C4-2B (cell line): Measurements from ENCODE around the gene GALNT12.

Source experiments
- ZFX ChIP-seq: fragments of 450-650 bp; IDR thresholded peaks from 2 replicates; pipeline ENCODE4 v1.6.1; 2017
- TF ChIP-seq, protein P1 (sequence below): fragments of 450-650 bp; conservative IDR thresholded peaks from 2 replicates; pipeline ENCODE4 v1.5.1; 2017; ENCODE audit warnings: mild to moderate bottlenecking

DNA sequence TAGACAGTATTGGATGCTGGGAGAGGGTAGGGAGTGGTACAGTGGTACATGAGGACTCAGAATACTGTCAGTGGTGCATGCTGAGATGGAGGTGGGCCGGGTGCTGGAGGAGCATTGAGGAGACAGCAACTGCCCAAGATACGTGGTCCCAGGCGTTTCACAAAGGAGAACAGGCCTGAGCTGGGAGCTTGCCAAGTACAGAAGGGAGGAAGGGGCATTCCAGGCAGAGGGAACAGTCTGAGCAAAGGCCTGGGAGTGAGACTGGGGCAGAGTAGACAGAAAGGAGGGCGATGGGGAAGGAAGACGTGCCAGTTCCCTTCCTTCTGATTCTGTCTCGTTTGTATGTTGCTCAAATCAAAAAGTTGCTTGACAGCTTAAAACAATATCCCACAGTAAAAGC lies 15.2 kb downstream of the GALNT12 start:
- TF ChIP-seq, protein P1, sequence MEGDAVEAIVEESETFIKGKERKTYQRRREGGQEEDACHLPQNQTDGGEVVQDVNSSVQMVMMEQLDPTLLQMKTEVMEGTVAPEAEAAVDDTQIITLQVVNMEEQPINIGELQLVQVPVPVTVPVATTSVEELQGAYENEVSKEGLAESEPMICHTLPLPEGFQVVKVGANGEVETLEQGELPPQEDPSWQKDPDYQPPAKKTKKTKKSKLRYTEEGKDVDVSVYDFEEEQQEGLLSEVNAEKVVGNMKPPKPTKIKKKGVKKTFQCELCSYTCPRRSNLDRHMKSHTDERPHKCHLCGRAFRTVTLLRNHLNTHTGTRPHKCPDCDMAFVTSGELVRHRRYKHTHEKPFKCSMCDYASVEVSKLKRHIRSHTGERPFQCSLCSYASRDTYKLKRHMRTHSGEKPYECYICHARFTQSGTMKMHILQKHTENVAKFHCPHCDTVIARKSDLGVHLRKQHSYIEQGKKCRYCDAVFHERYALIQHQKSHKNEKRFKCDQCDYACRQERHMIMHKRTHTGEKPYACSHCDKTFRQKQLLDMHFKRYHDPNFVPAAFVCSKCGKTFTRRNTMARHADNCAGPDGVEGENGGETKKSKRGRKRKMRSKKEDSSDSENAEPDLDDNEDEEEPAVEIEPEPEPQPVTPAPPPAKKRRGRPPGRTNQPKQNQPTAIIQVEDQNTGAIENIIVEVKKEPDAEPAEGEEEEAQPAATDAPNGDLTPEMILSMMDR: no peak
- no peak for TF ChIP-seq ZFX
